Chondrocyte (in vitro differentiated cells): ENCODE data around the gene CAP2. TPM values are rescaled to one million over a fixed set of nuclear protein-coding genes. Genes with fewer than 3 reads are reported as not detected.
A peak's percentile ranks its signal among the peaks of the same experiment; 100 is the strongest.

Experiments used
- DNase-seq: peaks from one replicate; pipeline ENCODE4 v3.0.0; 2021; ENCODE audit warnings: mixed read lengths, low spot score
- H3K27ac Mint-ChIP-seq: one replicate; pipeline ENCODE4 v1.8.0; 2021; ENCODE audit warnings: mild to moderate bottlenecking, moderate library complexity, mixed read lengths; ENCODE audit not compliant: unreplicated experiment
- H3K27me3 Mint-ChIP-seq: 2 replicates; pipeline ENCODE4 v1.8.0; 2021; ENCODE audit warnings: low read depth, mixed read lengths
- H3K36me3 Mint-ChIP-seq: 2 replicates; pipeline ENCODE4 v1.8.0; 2021; ENCODE audit warnings: low read depth, mixed read lengths
- H3K4me1 Mint-ChIP-seq: 2 replicates; pipeline ENCODE4 v1.8.0; 2021; ENCODE audit warnings: low read depth, mild to moderate bottlenecking, mixed read lengths
- H3K4me3 Mint-ChIP-seq: one replicate; pipeline ENCODE4 v1.8.0; 2021; ENCODE audit warnings: mild to moderate bottlenecking, moderate library complexity, mixed read lengths; ENCODE audit not compliant: unreplicated experiment
- H3K9me3 Mint-ChIP-seq: 2 replicates; pipeline ENCODE4 v1.8.0; 2021; ENCODE audit warnings: low read depth, mixed read lengths
- CTCF ChIP-seq: fragments of 200-600 bp; sonication (generic); IDR thresholded peaks from 2 replicates; pipeline ENCODE4 v1.5.0; 2021; ENCODE audit warnings: antibody characterized with exemption, mild to moderate bottlenecking, moderate library complexity
- total RNA-seq: library from RNA; stranded (reverse); gene quantifications from 3 replicates; pipeline ENCODE4 v1.2.1, GENCODE V29; 2021

CAP2 gene
- total RNA-seq, 1 donor from 2014 or later = 90.4 TPM

- H3K9me3 Mint-ChIP-seq = no peaks in the 10 kb centered on the region
- no peak for DNase-seq
- no peaks in the 10 kb centered on the region for H3K27me3 Mint-ChIP-seq
- peak overlapping the region; percentile 96 for H3K27ac Mint-ChIP-seq
- H3K4me1 Mint-ChIP-seq = peaks cover 87% of the 10 kb centered on the region
- no peaks in the 10 kb centered on the region for H3K36me3 Mint-ChIP-seq
- peak overlapping the region; percentile 71 for H3K4me3 Mint-ChIP-seq
- no peak for TF ChIP-seq CTCF
These were observed 25.1 kb downstream of the CAP2 start for GRCh38 chr6:17418281-17419188.

- Mint-ChIP-seq H3K4me1 (peaks cover 82% of the 10 kb centered on the region), H3K4me3 (peak overlapping the region; percentile 71), H3K9me3 (no peaks in the 10 kb centered on the region), H3K36me3 (no peaks in the 10 kb centered on the region), H3K27ac (peak overlapping the region; percentile 96), H3K27me3 (no peaks in the 10 kb centered on the region)
- TF ChIP-seq CTCF = no peak
- DNase-seq = no peak
These were observed 25.8 kb downstream of the CAP2 start for GRCh38 chr6:17419189-17419575.

GRCh38 chr6:17420368-17420767, 27.0 kb downstream of the CAP2 start:
- no peak for TF ChIP-seq CTCF
- Mint-ChIP-seq H3K27ac (peak overlapping the region; percentile 79), H3K36me3 (peaks cover 5% of the 10 kb centered on the region), H3K27me3 (no peaks in the 10 kb centered on the region), H3K4me1 (peaks cover 73% of the 10 kb centered on the region), H3K9me3 (no peaks in the 10 kb centered on the region), H3K4me3 (no peak overlapping the region)
- no peak for DNase-seq

GRCh38 chr6:17421406-17421805, 28.0 kb downstream of the CAP2 start:
- Mint-ChIP-seq H3K36me3 (peaks cover 11% of the 10 kb centered on the region), H3K27ac (peak overlapping the region; percentile 71), H3K27me3 (no peaks in the 10 kb centered on the region), H3K4me3 (no peak overlapping the region), H3K9me3 (no peaks in the 10 kb centered on the region), H3K4me1 (peaks cover 63% of the 10 kb centered on the region)
- TF ChIP-seq CTCF = no peak
- DNase-seq = no peak

GRCh38 chr6:17423026-17423425, 29.6 kb downstream of the CAP2 start:
- H3K4me3 Mint-ChIP-seq = no peak overlapping the region
- H3K27me3 Mint-ChIP-seq = no peaks in the 10 kb centered on the region
- H3K36me3 Mint-ChIP-seq = peaks cover 22% of the 10 kb centered on the region
- TF ChIP-seq CTCF = no peak
- no peak for DNase-seq
- H3K27ac Mint-ChIP-seq = peak overlapping the region; percentile 80
- H3K4me1 Mint-ChIP-seq = peaks cover 51% of the 10 kb centered on the region
- no peaks in the 10 kb centered on the region for H3K9me3 Mint-ChIP-seq
